Inflammatory macrophage treated with lipopolysaccharide for 4 hours (primary cell): Measurements from ENCODE around the gene ASB1.

ENCODE experiments used
- DNase-seq: peaks from one replicate; pipeline ENCODE4 v3.0.0-alpha.2; 2020

ASB1 gene

DNA sequence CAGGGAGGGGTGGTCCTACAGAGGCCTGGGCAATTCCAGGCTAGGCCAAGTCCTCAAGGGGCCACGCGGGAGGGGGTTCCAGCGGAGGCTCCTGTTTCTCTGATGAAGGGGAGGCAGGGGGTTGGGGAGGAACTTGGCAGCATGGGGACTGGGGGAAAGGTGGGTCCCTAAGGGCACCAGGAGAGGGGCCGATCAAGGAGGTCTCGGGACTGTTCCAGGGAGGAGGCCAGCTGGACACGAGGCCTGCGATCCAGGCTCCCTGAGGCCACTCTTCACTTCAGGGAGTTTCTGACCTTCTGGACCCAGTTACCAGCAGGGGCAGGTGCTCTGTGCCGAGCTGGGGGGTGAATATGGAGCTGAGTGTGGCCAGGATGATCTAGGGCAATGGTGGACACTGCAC, 71.5 kb downstream of the ASB1 start:
- no peak for DNase-seq

DNA sequence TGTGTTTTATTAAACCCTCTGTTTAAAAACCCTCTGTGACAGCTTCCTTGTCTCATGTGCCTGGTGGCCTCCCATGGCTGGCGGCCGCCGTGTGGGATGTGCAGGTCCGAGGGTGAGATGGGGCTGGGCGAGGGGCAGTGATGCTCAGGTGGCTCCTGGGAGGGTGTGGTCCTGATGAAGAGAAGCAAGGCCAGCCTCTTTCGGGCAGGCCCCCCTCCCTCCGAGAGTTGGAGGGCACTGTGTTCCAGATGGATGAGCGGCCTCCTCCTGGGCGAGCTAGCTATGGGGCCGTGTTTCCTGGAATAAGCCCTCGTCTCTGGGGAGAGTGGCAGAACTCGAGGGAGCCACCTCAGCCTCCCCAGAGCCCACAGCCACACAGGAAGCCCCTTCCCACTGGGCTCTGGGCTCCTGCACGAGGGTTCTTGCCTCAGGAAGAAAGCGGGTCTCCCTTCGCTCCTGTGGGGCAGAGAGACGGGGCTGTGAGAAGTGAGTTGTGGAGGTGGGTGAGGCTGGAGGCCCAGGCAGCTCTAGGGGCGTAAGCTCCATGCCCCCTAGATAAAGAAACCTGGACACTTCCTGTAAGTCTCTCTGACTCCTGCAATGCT, 72.1 kb downstream of the ASB1 start:
- DNase-seq, result no peak

DNA sequence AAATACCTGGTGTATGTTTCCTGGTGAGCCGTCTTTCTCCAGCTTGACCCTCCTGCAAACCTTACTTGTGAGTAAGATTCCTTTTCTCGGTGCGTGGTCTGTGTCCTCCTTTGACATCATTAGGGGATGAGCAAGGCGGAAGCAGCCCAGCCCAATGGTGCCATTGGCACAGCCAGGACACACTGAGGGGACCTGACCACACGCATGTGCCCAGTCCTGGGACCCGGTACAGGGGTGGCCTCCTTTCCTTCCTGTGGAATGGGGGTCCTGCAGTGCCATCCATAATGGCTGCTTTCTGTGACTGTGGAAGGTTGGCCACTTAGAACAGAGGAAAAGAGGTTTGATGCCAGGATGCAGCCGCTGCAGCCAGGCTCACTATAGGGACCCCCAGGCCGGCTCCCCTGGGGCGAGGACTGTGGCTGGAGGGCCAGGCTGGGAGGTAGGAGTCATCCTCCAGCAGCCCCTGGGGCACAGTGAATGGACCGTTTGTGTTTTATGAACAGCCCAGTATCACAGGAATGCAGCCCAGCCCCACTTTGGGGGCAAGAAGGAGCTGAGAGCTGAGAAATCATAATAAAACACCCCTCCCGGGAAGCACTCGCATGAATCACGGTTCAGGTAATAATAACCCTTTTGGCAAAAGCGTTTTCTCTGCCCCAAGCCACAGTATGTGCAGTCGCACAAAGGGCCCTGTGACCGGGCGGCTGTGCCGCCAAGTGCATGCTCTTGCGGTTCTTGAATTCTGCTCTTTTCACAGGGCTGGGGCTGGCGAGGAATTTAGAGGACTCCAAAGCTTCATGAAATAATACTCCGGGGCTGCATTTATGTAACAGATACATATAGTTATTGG, 73.2 kb downstream of the ASB1 start:
- DNase-seq, result no peak

DNA sequence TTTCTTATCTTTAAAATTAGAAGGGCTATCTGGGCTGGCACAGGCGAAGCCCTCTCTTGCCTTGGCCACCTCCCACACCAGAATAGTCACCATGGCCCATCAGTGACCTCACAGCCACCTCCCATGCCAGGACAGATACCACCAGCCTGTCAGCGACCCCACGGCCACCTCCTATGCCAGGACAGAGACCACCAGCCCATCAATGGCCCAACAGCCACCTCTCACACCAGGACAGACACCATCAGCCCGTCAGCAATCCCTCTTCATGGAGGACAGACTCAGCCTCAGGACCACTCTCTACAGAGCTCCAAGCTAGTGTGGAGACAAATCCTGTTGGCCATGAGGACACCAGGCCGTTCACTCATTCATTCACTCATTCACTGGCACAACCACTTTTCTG, 74.6 kb downstream of the ASB1 start:
- no peak for DNase-seq
